Activated T-cell treated with anti-CD3 and anti-CD28 coated beads for 48 hours (primary cell): Measurements from ENCODE around the gene MOGAT1.
"Not testable (repeated sequence)": the region's sequence is repeated elsewhere in the genome, so short reads cannot be mapped to it uniquely, and the experiment has no call there.

Source experiments
- DNase-seq: peaks from one replicate; pipeline ENCODE4 v3.0.0-alpha.2; 2020; ENCODE audit warnings: low read depth

The MOGAT1 gene

GRCh38 chr2:222743251-222743812 lies 71.9 kb downstream of the MOGAT1 start:
- DNase-seq: no peak

- DNase-seq: no peak
These were observed 74.5 kb downstream of the MOGAT1 start for GRCh38 chr2:222745836-222746559.

- DNase-seq: no peak
These were observed 76.2 kb downstream of the MOGAT1 start for GRCh38 chr2:222747526-222748160.

GRCh38 chr2:222750533-222750932 lies 79.1 kb downstream of the MOGAT1 start:
- DNase-seq: no peak

GRCh38 chr2:222751238-222751637 lies 79.8 kb downstream of the MOGAT1 start:
- no peak for DNase-seq

GRCh38 chr2:222751821-222752719 lies 80.6 kb downstream of the MOGAT1 start:
- no peak for DNase-seq

GRCh38 chr2:222752746-222753145 lies 81.3 kb downstream of the MOGAT1 start:
- no peak for DNase-seq

GRCh38 chr2:222753251-222753824 lies 81.9 kb downstream of the MOGAT1 start:
- DNase-seq: no peak

- no peak for DNase-seq
These were observed 83.0 kb downstream of the MOGAT1 start for GRCh38 chr2:222754324-222754930.

GRCh38 chr2:222755593-222755992 lies 84.1 kb downstream of the MOGAT1 start:
- DNase-seq: not testable (repeated sequence)

- no peak for DNase-seq
These were observed 84.9 kb downstream of the MOGAT1 start for GRCh38 chr2:222756362-222756831.

GRCh38 chr2:222756951-222757650 lies 85.6 kb downstream of the MOGAT1 start:
- no peak for DNase-seq
